H7 (cell line): Measurements from ENCODE around the gene RANBP17. TPM values are rescaled to one million over a fixed set of nuclear protein-coding genes. Genes with fewer than 3 reads are reported as not detected.

Source experiments
- DNase-seq: peaks from one replicate; pipeline ENCODE4 v3.0.0; 2012
- H3K27me3 ChIP-seq: 2 replicates; pipeline ENCODE4 v1.6.0; 2011; ENCODE audit warnings: mild to moderate bottlenecking, low read length; ENCODE audit not compliant: control insufficient read depth, insufficient read depth
- H3K36me3 ChIP-seq: replicated peaks from 2 replicates; pipeline ENCODE4 v1.5.1; 2011; ENCODE audit warnings: low read length; ENCODE audit not compliant: control insufficient read depth, insufficient read depth
- H3K4me3 ChIP-seq: 2 replicates; pipeline ENCODE4 v1.5.1; 2011; ENCODE audit warnings: low read depth, mild to moderate bottlenecking, control low read depth, low read length, moderate library complexity; ENCODE audit not compliant: insufficient read depth
- total RNA-seq: library from RNA; depleted of rRNA; stranded (reverse); fragments of >200 nt; shearing (Covaris generic); gene quantifications from 2 replicates; pipeline ENCODE4 v1.2.3, GENCODE V29; 2014

Gene RANBP17
- total RNA-seq, 1 experiment from 2014 or later, result 6.4 TPM

- no peaks in the 10 kb centered on the region for H3K36me3 ChIP-seq
- no peak for DNase-seq
- H3K27me3 ChIP-seq, result no peaks in the 10 kb centered on the region
- no peak overlapping the region for H3K4me3 ChIP-seq
Observed at GRCh38 chr5:171120986-171121622, 259.3 kb downstream of the RANBP17 start.

- DNase-seq, result no peak
- no peaks in the 10 kb centered on the region for H3K27me3 ChIP-seq
- H3K36me3 ChIP-seq, result no peaks in the 10 kb centered on the region
- H3K4me3 ChIP-seq, result no peak overlapping the region
Observed at GRCh38 chr5:171121638-171122037, 259.8 kb downstream of the RANBP17 start.

GRCh38 chr5:171122372-171122771, 260.6 kb downstream of the RANBP17 start:
- DNase-seq, result no peak
- Histone ChIP-seq H3K4me3 (no peak overlapping the region), H3K36me3 (no peaks in the 10 kb centered on the region), H3K27me3 (no peaks in the 10 kb centered on the region)

GRCh38 chr5:171123417-171123816, 261.6 kb downstream of the RANBP17 start:
- Histone ChIP-seq H3K4me3 (no peak overlapping the region), H3K27me3 (no peaks in the 10 kb centered on the region), H3K36me3 (no peaks in the 10 kb centered on the region)
- DNase-seq, result no peak

- H3K27me3 ChIP-seq, result no peaks in the 10 kb centered on the region
- no peaks in the 10 kb centered on the region for H3K36me3 ChIP-seq
- H3K4me3 ChIP-seq, result no peak overlapping the region
- DNase-seq, result no peak
Observed at GRCh38 chr5:171127314-171127713, 265.5 kb downstream of the RANBP17 start.

GRCh38 chr5:171128136-171128535, 266.3 kb downstream of the RANBP17 start:
- H3K27me3 ChIP-seq, result no peaks in the 10 kb centered on the region
- no peak for DNase-seq
- H3K4me3 ChIP-seq, result no peak overlapping the region
- no peaks in the 10 kb centered on the region for H3K36me3 ChIP-seq

GRCh38 chr5:171129308-171129707, 267.5 kb downstream of the RANBP17 start:
- Histone ChIP-seq H3K4me3 (no peak overlapping the region), H3K27me3 (no peaks in the 10 kb centered on the region), H3K36me3 (no peaks in the 10 kb centered on the region)
- DNase-seq, result no peak

- H3K4me3 ChIP-seq, result no peak overlapping the region
- H3K27me3 ChIP-seq, result no peaks in the 10 kb centered on the region
- DNase-seq, result no peak
- H3K36me3 ChIP-seq, result no peaks in the 10 kb centered on the region
Observed at GRCh38 chr5:171131497-171131896, 269.7 kb downstream of the RANBP17 start.

- Histone ChIP-seq H3K27me3 (no peaks in the 10 kb centered on the region), H3K36me3 (no peaks in the 10 kb centered on the region), H3K4me3 (no peak overlapping the region)
- DNase-seq, result no peak
Observed at GRCh38 chr5:171137768-171138525, 276.1 kb downstream of the RANBP17 start.

- DNase-seq, result no peak
- Histone ChIP-seq H3K4me3 (no peak overlapping the region), H3K36me3 (no peaks in the 10 kb centered on the region), H3K27me3 (no peaks in the 10 kb centered on the region)
Observed at GRCh38 chr5:171139227-171139626, 277.4 kb downstream of the RANBP17 start.

GRCh38 chr5:171142617-171143016, 280.8 kb downstream of the RANBP17 start:
- H3K36me3 ChIP-seq, result no peaks in the 10 kb centered on the region
- H3K27me3 ChIP-seq, result no peaks in the 10 kb centered on the region
- no peak overlapping the region for H3K4me3 ChIP-seq
- DNase-seq, result no peak

- H3K36me3 ChIP-seq, result no peaks in the 10 kb centered on the region
- no peak overlapping the region for H3K4me3 ChIP-seq
- DNase-seq, result no peak
- H3K27me3 ChIP-seq, result no peaks in the 10 kb centered on the region
Observed at GRCh38 chr5:171143171-171143570, 281.4 kb downstream of the RANBP17 start.

GRCh38 chr5:171143926-171144325, 282.1 kb downstream of the RANBP17 start:
- Histone ChIP-seq H3K4me3 (no peak overlapping the region), H3K36me3 (no peaks in the 10 kb centered on the region), H3K27me3 (no peaks in the 10 kb centered on the region)
- no peak for DNase-seq

GRCh38 chr5:171149333-171149732, 287.5 kb downstream of the RANBP17 start:
- DNase-seq, result no peak
- no peak overlapping the region for H3K4me3 ChIP-seq
- no peaks in the 10 kb centered on the region for H3K27me3 ChIP-seq
- H3K36me3 ChIP-seq, result no peaks in the 10 kb centered on the region

GRCh38 chr5:171149772-171150171, 288.0 kb downstream of the RANBP17 start:
- DNase-seq, result no peak
- H3K27me3 ChIP-seq, result no peaks in the 10 kb centered on the region
- no peaks in the 10 kb centered on the region for H3K36me3 ChIP-seq
- no peak overlapping the region for H3K4me3 ChIP-seq
